ENCODE results near the gene ARHGAP26. TPM values are rescaled to one million over a fixed set of nuclear protein-coding genes. Genes with fewer than 3 reads are reported as not detected.

ARHGAP26 gene
- total RNA-seq, 1 experiment from 2014 or later: 34.5 TPM

DNA sequence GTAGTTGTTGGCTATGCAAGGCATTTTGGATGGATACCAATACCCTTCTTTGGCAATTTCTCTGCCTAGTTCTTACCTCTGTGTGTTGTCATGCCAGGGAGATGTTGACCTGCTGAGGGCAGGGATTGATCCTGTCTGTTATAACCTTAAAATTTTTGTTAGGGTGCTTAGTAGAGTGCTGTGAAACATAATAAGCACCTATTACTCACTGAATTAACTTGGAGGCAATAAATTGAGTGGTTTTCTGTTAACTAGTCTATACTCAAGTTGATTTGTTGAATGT, 177.2 kb downstream of the ARHGAP26 start:
- ChIA-PET POLR2A (no interaction called here), CTCF (no interaction called here), RAD21 (ENCODE audit: low non-redundant PET in 1 of 2, low total read pairs in 2 of 2, uncharacterized antibody in 2 of 2, unreplicated experiment in 2 of 2) (no interaction called here)
- intact Hi-C loops (cut with micrococcal nuclease): no loop called here
- H3K4me3 ChIP-seq (replicated peaks in 1 of 2; ENCODE audit: low read depth in 1 of 2, low read length in 2 of 2): no peak overlapping the region
- no peak for ATAC-seq
- H3K36me3 ChIP-seq (ENCODE audit: control insufficient read depth in 1 of 2, insufficient read depth in 2 of 2, low read length in 2 of 2): no peaks in the 10 kb centered on the region
- H3K9me3 ChIP-seq (ENCODE audit: control insufficient read depth in 1 of 2, insufficient read depth in 1 of 2, low read depth in 1 of 2, low read length in 2 of 2): no peaks in the 10 kb centered on the region
- H4K20me1 ChIP-seq (ENCODE audit: insufficient read depth): no peaks in the 10 kb centered on the region
- H3K27me3 ChIP-seq (ENCODE audit: insufficient read depth, low read length): no peaks in the 10 kb centered on the region
- H3K27ac ChIP-seq (ENCODE audit: low read depth, low read length): no peak overlapping the region
- no peak overlapping the region for H3K4me2 ChIP-seq (ENCODE audit: low read length)
- no TSS peak for BruUV-seq (replicated peaks)
- no peaks in the 10 kb centered on the region for H3K4me1 ChIP-seq (ENCODE audit: control insufficient read depth in 1 of 2, insufficient read depth in 2 of 2, low read length in 2 of 2)
- H3K9me2 ChIP-seq (ENCODE audit: insufficient read depth): no peaks in the 10 kb centered on the region
- DNase-seq (ENCODE audit: low read depth, low spot score): no peak
- TF ChIP-seq FOSL1 (IDR thresholded peaks at IDR 0.05; ENCODE audit: low read depth): no peak
- TF ChIP-seq ELF1 (IDR thresholded peaks at IDR 0.05; ENCODE audit: borderline replicate concordance, low read depth): no peak
- TF ChIP-seq CEBPB (IDR thresholded peaks at IDR 0.05; ENCODE audit: low read depth): no peak
- no peak for TF ChIP-seq SRF (IDR thresholded peaks at IDR 0.05; ENCODE audit: low read depth)
- TF ChIP-seq RAD21 (IDR thresholded peaks at IDR 0.05; ENCODE audit: low read depth): no peak
- TF ChIP-seq CBX3 (IDR thresholded peaks at IDR 0.05; ENCODE audit: low read depth): no peak
- TF ChIP-seq ATF3 (IDR thresholded peaks at IDR 0.05): no peak
- no peak for TF ChIP-seq TCF7L2 (IDR thresholded peaks at IDR 0.05; ENCODE audit: borderline replicate concordance, extremely low read depth, insufficient read depth, insufficient read length)
- no peak for TF ChIP-seq CTCF (IDR thresholded peaks at IDR 0.05 in 2 of 3, conservative IDR thresholded peaks at IDR 0.05 in 1 of 3; ENCODE audit: borderline replicate concordance in 1 of 3, insufficient read depth in 1 of 3, low read depth in 2 of 3, low read length in 2 of 3)
- TF ChIP-seq POLR2A (IDR thresholded peaks at IDR 0.05; ENCODE audit: borderline replicate concordance, extremely low read depth, insufficient read depth, insufficient read length): no peak
- TF ChIP-seq EZH2phosphoT487 (IDR thresholded peaks at IDR 0.05; ENCODE audit: borderline replicate concordance): no peak
- TF ChIP-seq YY1 (IDR thresholded peaks at IDR 0.05; ENCODE audit: extremely low read depth, insufficient replicate concordance, low read depth, low read length): no peak
- TF ChIP-seq ZNF274 (IDR thresholded peaks at IDR 0.05; ENCODE audit: low read depth, low read length): no peak
- no peak for TF ChIP-seq MAX (IDR thresholded peaks at IDR 0.05)
- TF ChIP-seq EGR1 (IDR thresholded peaks at IDR 0.05; ENCODE audit: low read depth): no peak
- TF ChIP-seq SP1 (IDR thresholded peaks at IDR 0.05; ENCODE audit: low read depth): no peak
- no peak for TF ChIP-seq JUND (IDR thresholded peaks at IDR 0.05)
- TF ChIP-seq, protein P1, sequence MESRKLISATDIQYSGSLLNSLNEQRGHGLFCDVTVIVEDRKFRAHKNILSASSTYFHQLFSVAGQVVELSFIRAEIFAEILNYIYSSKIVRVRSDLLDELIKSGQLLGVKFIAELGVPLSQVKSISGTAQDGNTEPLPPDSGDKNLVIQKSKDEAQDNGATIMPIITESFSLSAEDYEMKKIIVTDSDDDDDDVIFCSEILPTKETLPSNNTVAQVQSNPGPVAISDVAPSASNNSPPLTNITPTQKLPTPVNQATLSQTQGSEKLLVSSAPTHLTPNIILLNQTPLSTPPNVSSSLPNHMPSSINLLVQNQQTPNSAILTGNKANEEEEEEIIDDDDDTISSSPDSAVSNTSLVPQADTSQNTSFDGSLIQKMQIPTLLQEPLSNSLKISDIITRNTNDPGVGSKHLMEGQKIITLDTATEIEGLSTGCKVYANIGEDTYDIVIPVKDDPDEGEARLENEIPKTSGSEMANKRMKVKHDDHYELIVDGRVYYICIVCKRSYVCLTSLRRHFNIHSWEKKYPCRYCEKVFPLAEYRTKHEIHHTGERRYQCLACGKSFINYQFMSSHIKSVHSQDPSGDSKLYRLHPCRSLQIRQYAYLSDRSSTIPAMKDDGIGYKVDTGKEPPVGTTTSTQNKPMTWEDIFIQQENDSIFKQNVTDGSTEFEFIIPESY (IDR thresholded peaks at IDR 0.05; ENCODE audit: extremely low read depth, insufficient replicate concordance, low read length): no peak
- no peaks in the 10 kb centered on the region for H3K79me2 ChIP-seq (ENCODE audit: insufficient read depth, low read length)
- no peak overlapping the region for H3K9ac ChIP-seq (ENCODE audit: low read length)
- H2AFZ ChIP-seq (ENCODE audit: low read depth, low read length, poor library complexity, severe bottlenecking): no peak overlapping the region
